Tibial nerve (tissue), 4 donors: ENCODE data around the gene NBAS. TPM values are rescaled to one million over a fixed set of nuclear protein-coding genes. Genes with fewer than 3 reads are reported as not detected.

Source experiments
- DNase-seq, 2 donors: peaks; one replicate each; pipeline ENCODE4 v3.0.0-alpha.2; 2019; ENCODE audit warnings: low spot score in 2 of 2
- H3K27ac ChIP-seq, 4 donors: fragments of 200-600 bp; sonication (generic) in 3 of 4; one replicate each; pipeline ENCODE4 v1.5.1; 2017 to 2019; ENCODE audit warnings: mild to moderate bottlenecking in 1 of 4
- H3K27me3 ChIP-seq, 2 donors: fragments of 200-600 bp; sonication (generic) in 1 of 2; one replicate each; pipeline versions ENCODE4 v1.5.1 to v1.6.0; 2017 to 2019
- H3K36me3 ChIP-seq, 3 donors: fragments of 200-600 bp; sonication (generic); one replicate each; pipeline ENCODE4 v1.5.1; 2018 to 2019
- H3K4me1 ChIP-seq, 4 donors: fragments of 200-600 bp; sonication (generic) in 3 of 4; one replicate each; pipeline ENCODE4 v1.5.1; 2017 to 2019
- H3K4me3 ChIP-seq, 4 donors: fragments of 200-600 bp; sonication (generic) in 3 of 4; one replicate each; pipeline ENCODE4 v1.5.1; 2017 to 2019; ENCODE audit warnings: mild to moderate bottlenecking in 1 of 4, moderate library complexity in 1 of 4
- H3K9me3 ChIP-seq, 4 donors: fragments of 200-600 bp; sonication (generic) in 3 of 4; one replicate each; pipeline ENCODE4 v1.5.1; 2017 to 2019
- CTCF ChIP-seq, 5 experiments: fragments of 200-600 bp in 3 of 5; fragments of 450-650 bp in 2 of 5; sonication (generic) in 3 of 5; IDR thresholded peaks; one replicate each; pipeline ENCODE4 v1.5.1; 2016 to 2019; ENCODE audit warnings: antibody characterized with exemption in 5 of 5, mild to moderate bottlenecking in 3 of 5, moderate library complexity in 2 of 5
- EP300 ChIP-seq, 2 donors: sonication (generic); formaldehyde crosslinking; IDR thresholded peaks; one replicate each; pipeline ENCODE4 v1.6.1; 2017; ENCODE audit warnings: antibody characterized with exemption in 2 of 2, mild to moderate bottlenecking in 1 of 2
- POLR2A ChIP-seq, 2 donors: fragments of 450-650 bp; IDR thresholded peaks; one replicate each; pipeline ENCODE4 v1.6.1; 2017; ENCODE audit warnings: antibody characterized with exemption in 2 of 2, mild to moderate bottlenecking in 2 of 2, moderate library complexity in 2 of 2
- WGBS, 2 donors: methylation state at CpG; one replicate each; pipeline ENCODE4 v1.1.5; 2018; 5-methylcytosine and 5-hydroxymethylcytosine counted together
- total RNA-seq, 4 donors: library from RNA; depleted of rRNA; stranded (reverse); fragments of >200 nt; gene quantifications; one replicate each; pipeline ENCODE4 v1.1.0, GENCODE V29; 2016

The NBAS gene
- total RNA-seq, 4 donors from 2014 or later, result 49.0 to 59.1 (median 55.1) TPM

GRCh38 chr2:15510131-15510530, 51.0 kb downstream of the NBAS start:
- Histone ChIP-seq H3K27ac (no peak overlapping the region), H3K4me3 (no peak overlapping the region), H3K27me3 (no peaks in the 10 kb centered on the region), H3K36me3 (peaks cover 0 to 58% (median 2%) of the 10 kb centered on the region in 3 donors), H3K9me3 (no peaks in the 10 kb centered on the region), H3K4me1 (no peaks in the 10 kb centered on the region)
- TF ChIP-seq CTCF (IDR thresholded peaks at IDR 0.05), result no peak
- no peak for TF ChIP-seq EP300 (IDR thresholded peaks at IDR 0.05)
- WGBS, 2 donors, result 95 to 97% methylated on average over 3 of the region's 3 CpGs
- no peak for DNase-seq

- H3K27ac ChIP-seq, result no peak overlapping the region
- WGBS, 2 donors, result 91 to 93% methylated on average over 3 of the region's 3 CpGs
- peaks cover 0 to 66% (median 2%) of the 10 kb centered on the region in 3 donors for H3K36me3 ChIP-seq
These were observed 53.4 kb downstream of the NBAS start for GRCh38 chr2:15507697-15508096.

GRCh38 chr2:15507061-15507460, 54.1 kb downstream of the NBAS start:
- Histone ChIP-seq H3K27me3 (no peaks in the 10 kb centered on the region), H3K36me3 (peaks cover 0 to 66% (median 2%) of the 10 kb centered on the region in 3 donors), H3K4me1 (no peaks in the 10 kb centered on the region), H3K9me3 (no peaks in the 10 kb centered on the region), H3K4me3 (no peak overlapping the region), H3K27ac (no peak overlapping the region)
- DNase-seq, result no peak
- WGBS, 2 donors, result 62 to 67% methylated on average over 1 of the region's 1 CpG
- TF ChIP-seq POLR2A (IDR thresholded peaks at IDR 0.05) (no peak), CTCF (IDR thresholded peaks at IDR 0.05) (no peak), EP300 (IDR thresholded peaks at IDR 0.05) (no peak)

More at GRCh38 chr2:15507697-15508096, 53.4 kb downstream of the NBAS start:
- H3K27me3 ChIP-seq, result no peaks in the 10 kb centered on the region
- TF ChIP-seq CTCF (IDR thresholded peaks at IDR 0.05) (no peak), EP300 (IDR thresholded peaks at IDR 0.05) (no peak), POLR2A (IDR thresholded peaks at IDR 0.05) (no peak)
- no peak for DNase-seq
- no peaks in the 10 kb centered on the region for H3K9me3 ChIP-seq
- no peak overlapping the region for H3K4me3 ChIP-seq
- no peaks in the 10 kb centered on the region for H3K4me1 ChIP-seq

- H3K36me3 ChIP-seq, result peaks cover 0 to 73% (median 2%) of the 10 kb centered on the region in 3 donors
- DNase-seq, result no peak
These were observed 54.8 kb downstream of the NBAS start for GRCh38 chr2:15506229-15506819.

More at GRCh38 chr2:15506229-15506819, 54.8 kb downstream of the NBAS start:
- Histone ChIP-seq H3K27me3 (no peaks in the 10 kb centered on the region), H3K27ac (no peak overlapping the region), H3K4me3 (no peak overlapping the region), H3K4me1 (no peaks in the 10 kb centered on the region), H3K9me3 (no peaks in the 10 kb centered on the region)
- 60 to 68% methylated on average over 2 of the region's 2 CpGs for WGBS, 2 donors
- TF ChIP-seq EP300 (IDR thresholded peaks at IDR 0.05) (no peak), POLR2A (IDR thresholded peaks at IDR 0.05) (no peak), CTCF (IDR thresholded peaks at IDR 0.05) (no peak)
